Omental fat pad (tissue), 4 donors: ENCODE data around the gene NKAIN2. TPM values are rescaled to one million over a fixed set of nuclear protein-coding genes. Genes with fewer than 3 reads are reported as not detected.

Experiments used
- ATAC-seq: fragments of 150-250 bp; one replicate; pipeline ENCODE4 v1.9.1; 2016; ENCODE audit warnings: mild to moderate bottlenecking, moderate library complexity; ENCODE audit not compliant: low FRiP score
- DNase-seq: peaks from one replicate; pipeline ENCODE4 v3.0.0-alpha.2; 2019; ENCODE audit warnings: low spot score
- CTCF ChIP-seq, 3 donors: fragments of 450-650 bp; IDR thresholded peaks; one replicate each; pipeline ENCODE4 v1.5.1; 2016 to 2017; ENCODE audit warnings: antibody characterized with exemption in 3 of 3, mild to moderate bottlenecking in 3 of 3, moderate library complexity in 2 of 3
- total RNA-seq, 4 donors: library from RNA; depleted of rRNA; stranded (reverse); fragments of >200 nt; gene quantifications; one replicate each; pipeline ENCODE4 v1.1.0, GENCODE V29; 2016

NKAIN2 gene
- total RNA-seq, 4 donors from 2014 or later = not detected

DNA sequence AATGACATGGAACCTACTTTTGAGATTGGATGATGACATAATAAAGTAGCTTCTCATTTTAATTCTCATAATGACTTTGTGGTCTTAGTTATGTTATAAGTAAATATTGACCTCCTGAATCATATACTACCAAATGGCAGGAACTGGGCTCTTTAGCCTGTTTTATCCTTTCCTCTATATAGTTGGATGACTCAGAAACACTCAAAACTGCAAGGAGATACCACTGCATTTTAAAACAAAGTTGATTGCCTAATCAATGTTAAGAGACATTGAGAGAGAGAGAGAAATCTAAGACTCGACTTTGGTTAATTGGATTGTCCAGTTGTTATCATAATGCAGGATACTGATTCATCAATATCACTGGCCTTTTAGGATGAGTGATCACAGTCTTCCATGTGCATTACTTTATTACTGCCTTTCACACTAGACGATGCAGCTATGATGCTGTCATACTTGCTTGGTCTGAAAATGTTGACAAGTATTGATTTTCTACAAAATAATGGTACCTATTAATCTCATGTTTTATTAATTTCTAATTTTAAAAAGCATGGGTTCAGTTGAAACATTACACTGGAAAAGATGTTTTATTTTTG lies 320.0 kb downstream of the NKAIN2 start:
- ATAC-seq (no peak), DNase-seq (no peak)
- no peak for TF ChIP-seq CTCF (IDR thresholded peaks at IDR 0.05)

- DNase-seq (no peak), ATAC-seq (no peak)
- no peak for TF ChIP-seq CTCF (IDR thresholded peaks at IDR 0.05)
These were observed 327.6 kb downstream of the NKAIN2 start for GRCh38 chr6:124131259-124131658.

DNA sequence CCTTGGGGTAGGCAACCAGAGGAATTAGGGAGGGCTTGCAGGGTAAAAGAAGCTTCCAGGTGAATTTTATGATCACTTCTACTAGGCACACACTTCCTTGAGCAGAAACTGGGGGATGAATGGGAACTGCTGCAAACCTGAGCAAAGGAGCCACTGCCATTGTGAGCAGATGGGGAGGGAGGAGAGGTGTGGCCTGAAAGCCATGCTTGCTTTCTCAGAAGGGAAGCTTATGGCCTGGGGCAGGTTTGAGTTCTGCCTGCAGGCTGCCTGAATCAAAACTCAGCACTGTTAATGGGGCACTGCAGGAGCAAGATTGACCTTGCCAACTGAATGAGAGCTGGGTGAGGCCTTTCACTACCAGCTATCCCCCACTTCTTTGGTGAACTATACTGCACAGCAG lies 328.1 kb downstream of the NKAIN2 start:
- ATAC-seq (no peak), DNase-seq (no peak)
- TF ChIP-seq CTCF (IDR thresholded peaks at IDR 0.05) = no peak

GRCh38 chr6:124132256-124132655 lies 328.6 kb downstream of the NKAIN2 start:
- no peak for DNase-seq
- TF ChIP-seq CTCF (IDR thresholded peaks at IDR 0.05) = no peak
- no peak for ATAC-seq

- no peak for ATAC-seq
- no peak for TF ChIP-seq CTCF (IDR thresholded peaks at IDR 0.05)
- no peak for DNase-seq
These were observed 339.2 kb downstream of the NKAIN2 start for GRCh38 chr6:124142852-124143251.

- ATAC-seq (no peak), DNase-seq (no peak)
- TF ChIP-seq CTCF (IDR thresholded peaks at IDR 0.05) = no peak
These were observed 339.8 kb downstream of the NKAIN2 start for GRCh38 chr6:124143435-124143834.

GRCh38 chr6:124147621-124148020 lies 344.0 kb downstream of the NKAIN2 start:
- ATAC-seq (no peak), DNase-seq (no peak)
- TF ChIP-seq CTCF (IDR thresholded peaks at IDR 0.05) = no peak
